DLD1 (cell line): ENCODE measurements around the gene NPFF.
"Not testable (repeated sequence)": the region's sequence is repeated elsewhere in the genome, so short reads cannot be mapped to it uniquely, and the experiment has no call there.

Experiments used
- in situ Hi-C: cut with HindIII; loops from 2 replicates; pipeline ENCODE4 v1.10.0; 2017; ENCODE audit warnings: low sequenced_read_pairs

NPFF gene

GRCh38 chr12:53497461-53497860 lies 9.8 kb downstream of the NPFF start:
- in situ Hi-C loops, result no loop called here

DNA sequence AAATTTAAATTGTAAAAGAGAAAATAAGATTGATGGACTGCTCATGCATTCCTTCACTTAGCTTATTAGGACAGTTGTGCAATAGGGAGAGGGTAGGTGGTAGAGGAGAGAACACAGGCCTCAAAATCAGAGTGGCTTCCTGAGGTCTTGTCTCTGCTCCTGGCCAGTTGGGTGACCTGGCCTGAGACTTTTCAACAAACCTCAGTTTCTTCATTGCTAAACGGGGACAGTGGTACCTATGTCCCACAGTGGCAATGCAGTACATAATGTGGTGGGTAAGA lies 10.6 kb downstream of the NPFF start:
- in situ Hi-C loops, result no loop called here

GRCh38 chr12:53495903-53496751 lies 11.2 kb downstream of the NPFF start:
- in situ Hi-C loops, result no loop called here

- in situ Hi-C loops, result no loop called here
Observed at GRCh38 chr12:53493610-53494391, 13.5 kb downstream of the NPFF start.

DNA sequence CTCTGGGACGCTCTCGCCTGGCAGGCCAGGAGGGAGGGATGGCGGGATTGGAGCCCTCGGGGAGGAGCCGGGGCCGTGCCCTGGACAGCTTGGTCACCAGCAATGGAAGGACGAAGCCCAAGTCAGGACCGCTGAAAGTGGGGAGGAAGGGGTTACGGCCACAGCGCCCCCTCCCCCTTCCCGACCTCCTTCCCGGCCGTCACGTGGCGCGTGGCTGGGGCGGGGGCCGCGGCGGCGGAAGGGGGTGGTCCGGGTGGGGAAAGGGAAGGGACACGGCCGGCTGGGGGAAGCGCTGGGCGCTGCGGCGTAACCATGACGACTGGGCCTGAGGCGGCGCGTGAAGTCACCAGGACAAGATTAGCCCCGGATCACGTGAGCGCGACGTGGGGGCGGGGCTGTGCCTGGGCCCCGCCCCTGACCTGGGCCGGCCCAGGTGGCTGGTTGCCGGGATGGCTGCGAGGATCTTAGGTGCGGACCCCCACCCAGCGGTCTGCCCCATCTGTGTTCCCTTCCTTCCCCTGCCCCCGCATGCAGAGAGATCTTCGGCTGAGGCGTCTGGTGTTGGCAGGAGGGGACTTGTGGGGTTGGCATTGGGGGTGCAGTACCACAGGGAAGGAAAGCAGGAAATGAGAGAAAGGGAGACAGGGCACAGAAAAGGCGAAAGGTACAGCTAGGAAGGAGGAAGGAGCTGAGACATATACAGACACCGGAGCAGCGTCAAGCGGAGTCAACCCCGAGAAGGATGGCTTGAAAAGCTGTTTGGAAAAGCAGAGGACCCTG lies 14.3 kb downstream of the NPFF start:
- in situ Hi-C loops, result no loop called here

GRCh38 chr12:53492188-53492587 lies 15.1 kb downstream of the NPFF start:
- in situ Hi-C loops, result no loop called here

- in situ Hi-C loops, result no loop called here
Observed at GRCh38 chr12:53489242-53489864, 17.9 kb downstream of the NPFF start.

GRCh38 chr12:53486736-53487487 lies 20.4 kb downstream of the NPFF start:
- in situ Hi-C loops, result no loop called here

GRCh38 chr12:53485955-53486735 lies 21.1 kb downstream of the NPFF start:
- in situ Hi-C loops, result no loop called here

DNA sequence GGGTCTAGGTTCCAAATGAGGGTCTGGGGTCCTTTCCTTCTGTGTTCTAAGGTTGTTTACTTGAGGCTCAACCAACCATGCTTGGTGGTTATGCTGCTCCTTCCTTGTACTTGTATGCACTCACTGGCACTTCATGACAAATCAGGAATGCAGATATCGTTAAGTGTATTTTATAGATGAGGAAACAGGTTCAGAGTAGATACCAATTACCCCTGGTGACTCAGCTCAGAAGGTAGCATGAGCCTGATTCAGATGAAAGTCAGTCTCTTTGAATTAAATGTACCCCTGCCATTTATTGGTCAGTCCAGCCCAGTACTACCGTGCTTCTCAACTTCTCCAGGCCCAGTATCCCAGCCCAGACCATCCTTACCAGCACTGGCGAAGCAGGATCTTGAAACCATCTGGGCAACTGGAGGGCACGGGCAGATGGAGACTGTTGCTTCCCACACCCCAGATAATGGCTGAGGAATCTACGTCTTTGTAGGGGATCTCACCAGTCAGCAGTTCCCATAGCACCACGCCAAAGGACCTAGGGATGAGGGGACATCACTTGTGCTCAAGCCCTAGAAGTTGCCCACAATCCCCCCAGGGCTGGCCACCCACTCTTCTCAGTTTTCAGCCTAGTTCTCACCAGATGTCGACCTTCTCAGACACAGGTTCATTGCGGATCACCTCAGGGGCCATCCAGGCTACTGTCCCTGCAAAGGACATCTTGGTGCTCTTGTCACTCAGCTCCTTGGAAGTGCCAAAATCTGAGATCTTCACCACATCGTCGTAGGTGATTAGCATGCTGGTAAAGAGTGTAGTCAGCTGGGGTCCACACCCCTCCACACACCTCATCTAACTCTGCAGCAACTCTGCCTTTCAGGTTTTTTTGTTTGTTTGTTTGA lies 22.4 kb downstream of the NPFF start:
- in situ Hi-C loops, result no loop called here

GRCh38 chr12:53483979-53484377 lies 23.3 kb downstream of the NPFF start:
- in situ Hi-C loops, result no loop called here

DNA sequence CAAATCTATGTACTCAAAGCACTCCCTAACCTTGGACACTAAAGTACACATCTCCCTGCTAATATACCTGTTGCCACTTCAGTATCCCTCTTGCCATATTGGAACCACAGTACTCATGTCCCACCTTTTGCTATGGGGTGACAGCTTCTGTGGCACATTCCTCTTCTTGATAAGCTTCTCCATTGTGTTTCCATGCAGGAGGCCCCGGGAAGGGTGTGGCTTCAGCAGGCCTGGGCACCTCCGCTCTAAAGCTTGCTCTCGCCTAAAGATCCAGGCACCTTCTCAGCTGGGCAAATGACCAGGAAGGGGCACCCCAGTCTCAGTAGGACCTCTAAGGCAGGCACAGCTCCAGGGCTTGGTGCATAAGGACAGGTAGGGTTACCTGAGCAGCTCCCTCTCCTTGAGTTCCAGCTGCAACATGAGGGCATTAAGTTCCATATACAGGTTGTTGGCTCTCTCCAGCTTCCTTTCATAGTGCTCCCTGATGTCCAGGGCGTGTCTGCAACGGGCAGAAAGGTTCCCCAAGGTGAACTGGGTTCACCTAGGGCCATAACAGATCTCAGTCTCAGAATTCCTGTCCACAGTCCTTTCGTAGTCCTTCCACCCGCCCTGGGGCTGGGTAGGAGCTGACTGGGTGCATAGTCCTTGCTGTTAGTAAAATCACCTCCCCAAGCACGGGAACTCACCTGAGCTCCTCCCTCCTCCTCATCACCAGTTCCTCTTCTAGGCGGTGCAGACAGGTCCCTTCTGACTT lies 23.9 kb downstream of the NPFF start:
- in situ Hi-C loops, result no loop called here

DNA sequence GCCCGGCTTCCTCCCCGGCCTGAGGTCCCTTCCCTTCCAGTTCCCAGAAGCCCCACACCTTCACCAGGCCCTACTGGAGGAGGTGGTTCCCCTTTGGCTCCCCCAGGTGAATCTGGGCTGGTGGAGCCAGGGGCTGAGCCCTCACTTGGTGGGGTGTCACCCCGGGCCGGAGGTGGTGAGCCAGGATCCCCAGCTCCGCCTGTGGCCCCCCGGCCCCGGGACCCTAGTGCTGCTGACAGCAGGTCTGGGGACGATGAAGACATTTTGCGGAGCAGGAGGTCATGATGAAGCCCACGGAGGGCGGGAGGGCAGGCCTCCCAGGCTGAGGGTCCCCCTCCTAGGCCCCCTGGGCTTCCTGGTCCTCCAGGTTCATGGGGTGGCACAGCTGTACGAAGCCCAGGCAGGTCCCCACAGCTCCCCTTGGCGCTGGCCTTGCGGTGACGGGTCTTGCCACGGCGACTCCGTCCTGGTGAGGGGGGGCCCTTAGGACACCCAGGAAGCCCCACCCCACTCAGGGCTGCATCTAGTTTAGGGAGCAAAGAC lies 24.6 kb downstream of the NPFF start:
- in situ Hi-C loops, result no loop called here

GRCh38 chr12:53481939-53482586 lies 25.2 kb downstream of the NPFF start:
- in situ Hi-C loops, result no loop called here

DNA sequence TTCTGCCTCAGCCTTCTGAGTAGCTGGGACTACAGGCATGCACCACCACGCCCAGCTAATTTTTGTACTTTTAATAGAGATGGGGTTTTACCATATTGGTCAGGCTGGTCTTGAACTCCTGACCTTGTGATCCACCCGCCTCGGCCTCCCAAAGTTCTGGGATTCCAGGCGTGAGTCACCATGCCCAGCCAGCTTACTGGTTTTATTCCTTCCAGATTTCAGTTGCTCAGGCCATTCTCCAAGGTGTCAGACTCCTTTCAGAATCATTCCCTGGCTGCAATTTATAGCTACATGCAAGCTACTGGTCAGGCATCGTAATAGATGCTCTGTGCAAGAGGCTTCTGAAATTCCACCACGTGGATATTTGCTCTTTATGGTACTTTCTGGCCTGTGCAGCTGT lies 25.8 kb downstream of the NPFF start:
- in situ Hi-C loops, result not testable (repeated sequence)

DNA sequence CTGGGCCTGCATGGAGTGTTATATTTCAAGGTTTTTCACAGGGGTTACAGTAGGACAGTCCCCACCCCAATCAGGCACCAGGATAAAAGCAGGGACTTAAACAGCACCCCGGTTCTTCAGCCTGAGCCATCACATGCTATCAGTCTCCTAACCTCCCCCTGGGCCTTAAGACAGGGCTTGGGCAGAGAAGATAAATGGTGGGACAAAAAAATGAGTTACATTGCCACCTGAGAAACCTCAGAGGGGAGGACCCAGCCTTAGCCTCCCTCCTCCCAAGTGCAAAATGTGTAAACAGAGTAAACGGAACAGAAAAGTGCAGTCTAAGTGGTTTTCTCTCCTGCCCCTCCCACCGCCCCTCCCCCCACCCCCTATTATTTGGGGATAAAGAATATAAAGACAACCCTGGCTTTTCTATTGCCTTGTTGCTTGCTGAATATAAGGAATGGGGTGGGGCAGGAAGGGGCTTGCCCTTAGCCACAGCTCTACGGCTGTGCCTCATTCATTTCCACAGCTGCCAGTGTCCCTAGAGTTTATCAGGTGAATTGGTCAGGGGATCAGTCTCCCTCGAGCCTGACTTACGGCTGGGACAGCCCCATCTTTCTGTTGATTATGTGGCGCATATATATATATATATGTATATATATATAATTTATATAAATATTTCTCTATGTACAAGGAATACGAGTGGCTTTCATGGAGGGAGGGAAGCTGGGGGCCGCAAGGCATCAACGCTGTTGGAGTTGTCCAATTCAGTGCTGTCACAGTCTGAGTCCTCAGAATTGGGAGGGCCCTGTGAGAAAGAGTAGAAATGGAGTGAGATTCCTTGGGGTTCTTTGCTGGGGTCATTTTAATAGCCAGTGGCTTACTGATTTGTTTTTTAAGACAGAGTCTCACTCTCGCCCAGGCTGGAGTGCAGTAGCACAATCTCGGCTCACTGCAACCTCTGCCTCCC lies 26.5 kb downstream of the NPFF start:
- in situ Hi-C loops, result no loop called here
